Measurements from ENCODE around the gene ATL3.

The ATL3 gene, protein sequence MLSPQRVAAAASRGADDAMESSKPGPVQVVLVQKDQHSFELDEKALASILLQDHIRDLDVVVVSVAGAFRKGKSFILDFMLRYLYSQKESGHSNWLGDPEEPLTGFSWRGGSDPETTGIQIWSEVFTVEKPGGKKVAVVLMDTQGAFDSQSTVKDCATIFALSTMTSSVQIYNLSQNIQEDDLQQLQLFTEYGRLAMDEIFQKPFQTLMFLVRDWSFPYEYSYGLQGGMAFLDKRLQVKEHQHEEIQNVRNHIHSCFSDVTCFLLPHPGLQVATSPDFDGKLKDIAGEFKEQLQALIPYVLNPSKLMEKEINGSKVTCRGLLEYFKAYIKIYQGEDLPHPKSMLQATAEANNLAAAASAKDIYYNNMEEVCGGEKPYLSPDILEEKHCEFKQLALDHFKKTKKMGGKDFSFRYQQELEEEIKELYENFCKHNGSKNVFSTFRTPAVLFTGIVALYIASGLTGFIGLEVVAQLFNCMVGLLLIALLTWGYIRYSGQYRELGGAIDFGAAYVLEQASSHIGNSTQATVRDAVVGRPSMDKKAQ

DNA sequence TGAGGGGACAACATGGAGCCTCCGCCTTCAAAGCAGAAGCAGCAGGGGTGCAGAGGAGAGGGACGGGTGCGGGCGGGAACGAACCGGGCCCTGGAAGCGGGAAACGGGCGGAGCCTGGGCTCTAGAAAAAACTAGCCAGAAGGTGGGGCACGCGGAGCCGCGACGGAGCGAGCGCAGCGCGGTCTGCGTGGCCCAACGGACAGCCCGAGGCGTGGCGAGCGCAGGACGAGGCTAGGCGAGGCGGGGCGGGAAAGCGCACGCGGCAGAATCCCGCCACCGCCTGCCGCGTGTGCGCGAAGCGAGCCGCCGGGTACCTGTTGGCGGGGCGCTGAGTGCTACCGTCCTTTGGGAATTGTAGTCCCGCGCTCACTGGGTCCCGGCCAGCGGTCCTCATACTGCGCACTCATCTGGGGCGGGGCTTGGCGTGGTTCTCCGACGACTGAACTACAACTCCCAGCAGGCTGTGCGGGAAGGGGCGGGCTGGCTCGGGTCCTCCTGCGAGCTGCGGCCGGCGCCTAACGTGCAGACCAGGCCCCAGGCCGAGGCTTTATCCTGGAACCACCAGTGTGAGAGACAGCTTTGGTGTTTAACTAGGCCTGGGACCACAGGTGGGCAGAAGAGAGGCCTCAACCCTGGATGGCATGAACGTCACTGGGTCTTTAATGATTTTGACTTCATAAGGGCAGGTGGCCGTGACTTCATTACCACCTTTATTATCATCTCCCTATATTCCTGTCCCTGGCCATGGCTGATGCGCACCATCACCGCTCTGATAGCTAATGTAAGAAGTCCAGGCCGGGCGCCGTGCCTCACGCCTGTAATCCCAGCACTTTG lies at the start of gene ATL3:
ATL3 (minus strand) TSS at position 55 of the 834 bp plus-strand sequence; CDS start at position 14, 41 bp downstream.
- TF ChIP-seq, protein P1, sequence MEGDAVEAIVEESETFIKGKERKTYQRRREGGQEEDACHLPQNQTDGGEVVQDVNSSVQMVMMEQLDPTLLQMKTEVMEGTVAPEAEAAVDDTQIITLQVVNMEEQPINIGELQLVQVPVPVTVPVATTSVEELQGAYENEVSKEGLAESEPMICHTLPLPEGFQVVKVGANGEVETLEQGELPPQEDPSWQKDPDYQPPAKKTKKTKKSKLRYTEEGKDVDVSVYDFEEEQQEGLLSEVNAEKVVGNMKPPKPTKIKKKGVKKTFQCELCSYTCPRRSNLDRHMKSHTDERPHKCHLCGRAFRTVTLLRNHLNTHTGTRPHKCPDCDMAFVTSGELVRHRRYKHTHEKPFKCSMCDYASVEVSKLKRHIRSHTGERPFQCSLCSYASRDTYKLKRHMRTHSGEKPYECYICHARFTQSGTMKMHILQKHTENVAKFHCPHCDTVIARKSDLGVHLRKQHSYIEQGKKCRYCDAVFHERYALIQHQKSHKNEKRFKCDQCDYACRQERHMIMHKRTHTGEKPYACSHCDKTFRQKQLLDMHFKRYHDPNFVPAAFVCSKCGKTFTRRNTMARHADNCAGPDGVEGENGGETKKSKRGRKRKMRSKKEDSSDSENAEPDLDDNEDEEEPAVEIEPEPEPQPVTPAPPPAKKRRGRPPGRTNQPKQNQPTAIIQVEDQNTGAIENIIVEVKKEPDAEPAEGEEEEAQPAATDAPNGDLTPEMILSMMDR (IDR thresholded peaks at IDR 0.05) = no peak

DNA sequence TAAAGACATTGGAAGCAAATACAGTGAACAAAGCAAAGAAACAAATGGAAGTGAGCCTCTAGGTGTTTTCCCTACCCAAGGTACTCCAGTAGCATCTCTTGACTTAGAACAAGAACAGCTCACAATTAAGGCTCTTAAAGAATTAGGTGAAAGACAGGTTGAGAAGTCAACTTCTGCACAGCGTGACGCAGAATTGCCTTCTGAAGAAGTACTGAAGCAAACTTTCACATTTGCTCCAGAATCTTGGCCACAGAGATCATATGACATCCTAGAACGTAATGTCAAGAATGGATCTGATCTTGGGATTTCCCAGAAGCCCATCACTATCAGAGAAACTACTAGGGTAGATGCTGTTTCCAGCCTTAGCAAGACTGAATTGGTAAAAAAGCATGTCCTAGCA lies 49.4 kb upstream of the ATL3 start:
- TF ChIP-seq, protein P1 (IDR thresholded peaks at IDR 0.05) = no peak

DNA sequence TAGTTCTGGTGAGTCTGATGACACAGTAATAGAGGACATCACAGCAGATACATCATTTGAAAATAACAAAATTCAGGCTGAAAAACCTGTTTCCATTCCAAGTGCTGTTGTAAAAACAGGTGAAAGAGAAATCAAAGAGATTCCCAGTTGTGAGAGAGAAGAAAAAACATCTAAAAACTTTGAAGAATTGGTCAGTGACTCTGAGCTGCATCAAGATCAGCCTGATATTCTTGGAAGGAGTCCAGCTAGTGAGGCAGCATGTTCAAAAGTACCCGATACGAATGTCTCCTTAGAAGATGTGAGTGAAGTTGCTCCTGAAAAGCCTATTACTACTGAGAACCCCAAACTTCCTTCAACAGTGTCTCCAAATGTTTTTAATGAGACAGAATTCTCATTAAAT lies 48.8 kb upstream of the ATL3 start:
- TF ChIP-seq, protein P1 (IDR thresholded peaks at IDR 0.05) = no peak

DNA sequence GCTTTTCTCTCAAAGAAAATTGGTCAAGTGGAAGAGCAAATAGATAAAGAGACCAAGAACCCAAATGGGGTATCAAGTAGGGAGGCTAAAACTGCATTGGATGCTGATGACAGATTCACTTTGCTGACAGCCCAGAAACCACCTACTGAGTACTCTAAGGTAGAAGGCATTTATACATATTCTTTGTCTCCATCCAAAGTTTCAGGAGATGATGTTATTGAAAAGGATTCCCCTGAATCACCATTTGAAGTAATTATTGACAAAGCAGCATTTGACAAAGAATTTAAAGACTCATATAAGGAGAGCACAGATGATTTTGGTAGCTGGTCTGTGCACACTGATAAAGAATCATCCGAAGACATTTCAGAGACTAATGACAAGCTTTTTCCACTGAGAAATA lies 47.8 kb upstream of the ATL3 start:
- TF ChIP-seq, protein P1 (IDR thresholded peaks at IDR 0.05) = no peak

DNA sequence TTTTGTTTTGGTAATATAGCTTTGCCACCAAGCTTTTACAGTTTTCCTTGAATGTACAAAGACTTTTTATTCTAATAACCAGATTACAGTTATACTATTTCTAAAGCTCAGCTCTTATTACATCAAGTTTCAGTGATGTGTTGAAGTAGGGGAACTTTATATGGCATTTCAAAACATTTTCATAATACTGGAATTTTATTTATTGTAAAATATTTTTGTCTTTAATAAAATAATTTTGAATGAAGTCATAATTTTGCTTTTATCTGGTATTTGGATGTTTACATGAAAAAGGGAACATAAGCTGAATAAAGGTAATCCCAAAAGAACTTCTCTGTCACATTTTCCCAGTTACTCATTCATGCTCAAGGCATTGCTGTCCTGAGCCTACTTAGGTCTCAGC lies 44.9 kb upstream of the ATL3 start:
- TF ChIP-seq, protein P1 (IDR thresholded peaks at IDR 0.05) = no peak

DNA sequence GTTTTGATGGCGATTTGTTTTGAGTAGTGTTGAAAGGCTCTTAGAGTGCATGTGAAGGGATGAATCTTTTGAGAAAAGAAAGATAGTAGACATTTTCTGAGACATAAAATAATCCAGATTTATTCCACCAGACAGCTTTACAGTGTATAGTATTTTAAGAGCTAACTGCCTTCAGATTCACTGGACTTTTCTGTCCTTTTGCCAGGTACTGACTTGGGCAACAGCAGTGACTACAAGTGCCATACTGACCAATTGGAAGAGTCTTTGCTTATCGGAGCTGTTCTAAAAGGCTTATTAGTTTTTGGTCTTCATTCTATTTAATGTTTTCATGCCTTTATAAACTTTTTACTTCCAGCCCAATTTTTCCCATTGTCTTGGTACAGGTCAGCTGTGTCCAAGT lies 42.6 kb upstream of the ATL3 start:
- TF ChIP-seq, protein P1 (IDR thresholded peaks at IDR 0.05) = no peak

DNA sequence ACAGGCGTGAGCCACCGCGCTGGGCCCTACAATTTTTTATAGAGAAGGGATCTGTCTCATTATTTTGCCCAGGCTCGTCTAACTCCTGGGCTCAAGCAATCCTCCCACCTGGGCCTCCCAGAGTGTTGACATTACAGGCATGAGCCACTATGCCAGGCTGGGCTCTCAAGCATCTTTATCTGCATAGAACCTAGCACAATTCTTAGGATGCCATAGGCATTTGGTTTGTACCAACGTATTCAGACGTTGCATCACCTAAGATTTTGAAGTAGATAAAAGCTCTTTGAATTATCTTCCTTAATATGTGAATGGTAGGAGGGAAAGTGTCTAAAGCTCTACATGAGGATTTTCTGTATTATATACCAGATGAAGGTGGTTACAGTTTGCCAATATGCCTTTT lies 40.7 kb upstream of the ATL3 start:
- TF ChIP-seq, protein P1 (IDR thresholded peaks at IDR 0.05) = no peak

Data from LNCAP (cell line).